GM12801 (cell line): ENCODE results near the gene SH3PXD2A.

Experiments
- TF ChIP-seq, protein P1 (sequence below): IDR thresholded peaks from one replicate; pipeline ENCODE4 v1.5.1; 2011; ENCODE audit warnings: control low read depth; ENCODE audit not compliant: insufficient read length; ENCODE audit errors: extremely low read depth

SH3PXD2A gene

GRCh38 chr10:103556383-103557007 is 298.9 kb downstream of the SH3PXD2A start:
- TF ChIP-seq, protein P1, sequence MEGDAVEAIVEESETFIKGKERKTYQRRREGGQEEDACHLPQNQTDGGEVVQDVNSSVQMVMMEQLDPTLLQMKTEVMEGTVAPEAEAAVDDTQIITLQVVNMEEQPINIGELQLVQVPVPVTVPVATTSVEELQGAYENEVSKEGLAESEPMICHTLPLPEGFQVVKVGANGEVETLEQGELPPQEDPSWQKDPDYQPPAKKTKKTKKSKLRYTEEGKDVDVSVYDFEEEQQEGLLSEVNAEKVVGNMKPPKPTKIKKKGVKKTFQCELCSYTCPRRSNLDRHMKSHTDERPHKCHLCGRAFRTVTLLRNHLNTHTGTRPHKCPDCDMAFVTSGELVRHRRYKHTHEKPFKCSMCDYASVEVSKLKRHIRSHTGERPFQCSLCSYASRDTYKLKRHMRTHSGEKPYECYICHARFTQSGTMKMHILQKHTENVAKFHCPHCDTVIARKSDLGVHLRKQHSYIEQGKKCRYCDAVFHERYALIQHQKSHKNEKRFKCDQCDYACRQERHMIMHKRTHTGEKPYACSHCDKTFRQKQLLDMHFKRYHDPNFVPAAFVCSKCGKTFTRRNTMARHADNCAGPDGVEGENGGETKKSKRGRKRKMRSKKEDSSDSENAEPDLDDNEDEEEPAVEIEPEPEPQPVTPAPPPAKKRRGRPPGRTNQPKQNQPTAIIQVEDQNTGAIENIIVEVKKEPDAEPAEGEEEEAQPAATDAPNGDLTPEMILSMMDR, result no peak

GRCh38 chr10:103555712-103556111 is 299.7 kb downstream of the SH3PXD2A start:
- TF ChIP-seq, protein P1, result no peak

GRCh38 chr10:103555325-103555649 is 300.1 kb downstream of the SH3PXD2A start:
- TF ChIP-seq, protein P1, result no peak

- TF ChIP-seq, protein P1, result no peak
Observed at GRCh38 chr10:103554488-103555324, 300.7 kb downstream of the SH3PXD2A start.

- TF ChIP-seq, protein P1, result no peak
Observed at GRCh38 chr10:103553743-103554487, 301.5 kb downstream of the SH3PXD2A start.

DNA sequence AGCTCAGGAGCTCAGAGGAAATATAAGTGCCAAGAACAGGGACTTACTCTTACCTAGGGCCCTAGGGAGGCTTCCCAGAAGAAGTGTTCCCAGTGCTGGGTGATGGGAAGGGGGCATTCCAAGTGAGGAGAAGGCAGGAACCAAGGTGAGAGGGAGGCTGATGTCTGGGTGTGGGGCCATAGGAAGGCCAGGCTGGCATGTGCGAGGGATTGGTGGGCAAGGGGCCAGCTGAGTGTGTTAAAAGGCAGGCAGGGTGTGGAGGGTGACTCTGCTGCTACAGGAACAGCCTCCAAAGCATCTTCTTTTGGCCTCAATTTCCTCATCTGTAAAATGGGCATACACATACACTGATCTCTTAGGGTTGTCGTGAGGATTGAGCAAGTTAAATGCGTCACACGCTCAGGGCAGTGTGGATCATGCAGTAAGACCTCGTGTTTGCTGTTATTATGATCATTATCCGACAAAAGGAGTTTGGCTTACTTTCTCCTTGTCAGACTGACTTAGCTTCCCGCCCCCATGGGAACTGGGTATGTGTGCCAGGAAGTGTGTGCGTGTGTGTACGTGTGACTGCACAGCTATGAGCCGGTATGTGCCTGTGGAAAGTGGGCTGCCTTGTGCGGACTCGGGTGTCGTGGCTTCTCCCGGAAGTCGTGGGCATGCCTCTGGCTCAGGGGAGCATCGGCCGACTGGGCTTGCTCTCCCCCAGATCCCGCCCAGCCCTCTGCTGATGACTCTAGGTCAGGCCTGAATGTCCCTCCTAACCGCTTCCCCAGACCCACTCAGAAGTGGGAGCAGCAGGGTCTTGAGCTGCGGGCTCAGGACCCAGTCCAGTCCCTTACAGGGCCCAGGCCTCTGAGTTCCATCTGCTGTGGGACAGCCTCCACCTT is 302.3 kb downstream of the SH3PXD2A start:
- TF ChIP-seq, protein P1, result no peak
